Measurements from ENCODE around the gene MYO16.

GRCh38 chr13:108795841-108796240, 166.4 kb downstream of the MYO16 start:
- no peak for TF ChIP-seq POLR2AphosphoS5 (IDR thresholded peaks at IDR 0.05; ENCODE audit: low read depth, low read length)
- no peak for TF ChIP-seq POLR2A (IDR thresholded peaks at IDR 0.05; ENCODE audit: low read depth, low read length)
- no peak for TF ChIP-seq SPI1 (IDR thresholded peaks at IDR 0.05; ENCODE audit: low read depth, low read length)
- TF ChIP-seq POU2F2 (IDR thresholded peaks at IDR 0.05; ENCODE audit: low read depth, low read length) = no peak
- TF ChIP-seq TAF1 (IDR thresholded peaks at IDR 0.05; ENCODE audit: low read depth, low read length) = no peak
- no peak for TF ChIP-seq PAX5 (IDR thresholded peaks at IDR 0.05; ENCODE audit: insufficient read depth, low read length, severe bottlenecking)

Data from GM12891 (cell line).